Neural cell (in vitro differentiated cells): ENCODE measurements around the gene KRT85. TPM values are rescaled to one million over a fixed set of nuclear protein-coding genes. Genes with fewer than 3 reads are reported as not detected.

ENCODE experiments used
- H2AFZ ChIP-seq: fragments of 200-600, 300-800 bp; sonication (generic), shearing (Covaris generic); 2 replicates; pipeline ENCODE4 v1.6.0; 2014; ENCODE audit warnings: low read depth, mild to moderate bottlenecking, antibody characterized with exemption, low read length, moderate library complexity
- H3F3A ChIP-seq: fragments of 200-600 bp; shearing (Covaris generic); 2 replicates; pipeline ENCODE4 v1.6.1; 2016; ENCODE audit warnings: mild to moderate bottlenecking, moderate library complexity, mixed read lengths, antibody characterized with exemption, low read length; ENCODE audit not compliant: insufficient read depth, poor library complexity, severe bottlenecking
- H3K27ac ChIP-seq: fragments of 200-600, 300-800 bp; sonication (generic), shearing (Covaris generic); 2 replicates; pipeline ENCODE4 v1.5.1; 2014; ENCODE audit warnings: mild to moderate bottlenecking, low read length, moderate library complexity
- H3K27me3 ChIP-seq: fragments of 300-800, 200-600 bp; sonication (generic), shearing (Covaris generic); 2 replicates; pipeline ENCODE4 v1.6.0; 2014; ENCODE audit warnings: mild to moderate bottlenecking, low read depth, low read length, moderate library complexity; ENCODE audit not compliant: insufficient read depth
- H3K36me3 ChIP-seq: fragments of 300-800, 200-600 bp; sonication (generic), shearing (Covaris generic); 2 replicates; pipeline ENCODE4 v1.5.1; 2014; ENCODE audit warnings: mild to moderate bottlenecking, antibody characterized with exemption, low read length, moderate library complexity; ENCODE audit not compliant: insufficient read depth
- H3K4me2 ChIP-seq: fragments of 300-800, 200-600 bp; sonication (generic), shearing (Covaris generic); 2 replicates; pipeline ENCODE4 v1.6.0; 2014; ENCODE audit warnings: mild to moderate bottlenecking, low read length
- H3K4me3 ChIP-seq: fragments of 300-800, 200-600 bp; sonication (generic), shearing (Covaris generic); 2 replicates; pipeline ENCODE4 v1.5.1; 2014; ENCODE audit warnings: mild to moderate bottlenecking, low read length, moderate library complexity
- H3K79me2 ChIP-seq: fragments of 200-600 bp; shearing (Covaris generic); replicated peaks from 2 replicates; pipeline ENCODE4 v1.6.0; 2014; ENCODE audit warnings: mild to moderate bottlenecking, low read length, moderate library complexity; ENCODE audit not compliant: insufficient read depth
- H3K9ac ChIP-seq: fragments of 300-800, 200-600 bp; sonication (generic), shearing (Covaris generic); 2 replicates; pipeline ENCODE4 v1.6.1; 2016; ENCODE audit warnings: mild to moderate bottlenecking, low read length, mixed read lengths
- H3K9me2 ChIP-seq: fragments of 200-600 bp; shearing (Covaris generic); 2 replicates; pipeline ENCODE4 v1.6.1; 2016; ENCODE audit warnings: mild to moderate bottlenecking, low read length, mixed read lengths; ENCODE audit not compliant: insufficient read depth
- H3K9me3 ChIP-seq: fragments of 200-600, 300-800 bp; sonication (generic), shearing (Covaris generic); 2 replicates; pipeline ENCODE4 v1.6.1; 2016; ENCODE audit warnings: mild to moderate bottlenecking, mixed run types, low read length, moderate library complexity, mixed read lengths
- H4K20me1 ChIP-seq: fragments of 200-600 bp; shearing (Covaris generic); 2 replicates; pipeline ENCODE4 v1.6.1; 2016; ENCODE audit warnings: mild to moderate bottlenecking, mixed run types; ENCODE audit not compliant: insufficient read depth
- EP300 ChIP-seq: fragments of 450-650 bp; conservative IDR thresholded peaks from 2 replicates; pipeline ENCODE4 v1.6.1; 2014; ENCODE audit warnings: antibody characterized with exemption, mild to moderate bottlenecking, moderate library complexity; ENCODE audit not compliant: poor library complexity, severe bottlenecking
- EZH2 ChIP-seq: fragments of 200-600, 300-800 bp; shearing (Covaris generic), sonication (generic); IDR thresholded peaks from 2 replicates; pipeline ENCODE4 v1.6.1; 2014; ENCODE audit warnings: antibody characterized with exemption, low read length, borderline replicate concordance, mild to moderate bottlenecking; ENCODE audit not compliant: insufficient read depth, poor library complexity, severe bottlenecking
- MXI1 ChIP-seq: fragments of 450-650 bp; conservative IDR thresholded peaks from 2 replicates; pipeline ENCODE4 v1.6.1; 2014; ENCODE audit warnings: antibody characterized with exemption, mild to moderate bottlenecking; ENCODE audit not compliant: poor library complexity, severe bottlenecking
- POLR2AphosphoS5 ChIP-seq: IDR thresholded peaks from 2 replicates; pipeline ENCODE4 v1.6.1; 2012
- RAD21 ChIP-seq: fragments of 450-650 bp; conservative IDR thresholded peaks from 2 replicates; pipeline ENCODE4 v1.6.1; 2014; ENCODE audit warnings: antibody characterized with exemption, mild to moderate bottlenecking, moderate library complexity
- SMC3 ChIP-seq: fragments of 450-650 bp; conservative IDR thresholded peaks from 2 replicates; pipeline ENCODE4 v1.6.1; 2014; ENCODE audit warnings: antibody characterized with exemption, mild to moderate bottlenecking, moderate library complexity; ENCODE audit not compliant: poor library complexity
- TAF1 ChIP-seq: IDR thresholded peaks from 2 replicates; pipeline ENCODE4 v1.6.1; 2012; ENCODE audit warnings: low read depth
- polyA plus RNA-seq: library from polyadenylated mRNA; depleted of rRNA; stranded (reverse); fragments of >200 nt; gene quantifications from 2 replicates; pipeline ENCODE4 v1.2.3, GENCODE V29; 2014
- TF ChIP-seq, protein P1 (sequence below): fragments of 450-650 bp; IDR thresholded peaks from 2 replicates; pipeline ENCODE4 v1.5.1; 2014; ENCODE audit warnings: antibody characterized with exemption, mild to moderate bottlenecking, moderate library complexity; ENCODE audit not compliant: poor library complexity, severe bottlenecking
- TF ChIP-seq, protein P2 (sequence below): IDR thresholded peaks from 2 replicates; pipeline ENCODE4 v1.6.1; 2012; ENCODE audit warnings: borderline replicate concordance

The KRT85 gene
- polyA plus RNA-seq, 1 donor from 2014 or later = not detected

DNA sequence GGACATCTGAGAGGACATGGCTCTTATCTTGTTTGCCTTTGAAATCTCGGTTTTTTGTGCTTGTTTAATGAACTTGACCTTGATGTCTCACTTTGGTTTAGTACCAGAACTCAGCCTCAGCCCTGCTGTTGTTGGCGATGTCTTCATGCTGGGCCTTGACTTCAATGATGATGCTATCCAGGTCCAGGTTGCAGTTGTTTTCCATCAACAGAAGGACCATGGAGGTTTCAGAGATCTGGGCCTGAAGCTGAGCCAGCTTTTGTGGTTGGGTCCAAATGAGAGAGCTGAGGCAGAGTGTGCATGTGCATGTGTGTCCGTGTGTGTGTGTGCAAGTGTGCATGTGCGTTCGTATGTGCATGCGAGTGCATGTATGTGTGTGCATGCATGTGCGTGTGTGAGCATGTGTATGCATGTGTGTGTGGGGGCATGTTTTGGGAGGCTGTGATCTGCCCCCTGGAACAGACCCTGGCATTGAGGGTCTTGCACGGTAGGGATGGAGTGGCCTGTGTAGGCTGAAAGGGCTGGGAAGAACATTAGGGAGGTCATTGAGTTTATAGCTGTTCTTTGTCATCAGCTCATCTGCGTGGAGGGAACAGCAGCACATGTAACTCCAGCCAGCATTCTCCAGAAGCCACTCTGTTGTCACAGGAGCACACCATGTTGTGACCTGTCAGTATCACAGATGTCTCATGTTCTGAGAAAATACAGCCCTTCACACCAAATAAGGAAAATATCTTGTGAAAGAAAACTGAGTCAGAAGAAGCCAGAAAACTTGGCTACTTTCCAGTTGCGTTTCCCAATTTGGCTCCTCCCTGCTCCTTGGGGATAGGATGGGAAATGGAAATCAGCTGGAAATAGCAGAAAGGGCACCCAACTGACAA is 48.8 kb upstream of the KRT85 start:
- no peak overlapping the region for H3K9ac ChIP-seq
- H2AFZ ChIP-seq = no peak overlapping the region
- no peaks in the 10 kb centered on the region for H3K36me3 ChIP-seq
- H3K27me3 ChIP-seq = no peaks in the 10 kb centered on the region
- no peaks in the 10 kb centered on the region for H3K79me2 ChIP-seq
- no peak for TF ChIP-seq SMC3
- no peak for TF ChIP-seq MXI1
- no peak for TF ChIP-seq POLR2AphosphoS5
- TF ChIP-seq RAD21 = no peak
- TF ChIP-seq, protein P1, sequence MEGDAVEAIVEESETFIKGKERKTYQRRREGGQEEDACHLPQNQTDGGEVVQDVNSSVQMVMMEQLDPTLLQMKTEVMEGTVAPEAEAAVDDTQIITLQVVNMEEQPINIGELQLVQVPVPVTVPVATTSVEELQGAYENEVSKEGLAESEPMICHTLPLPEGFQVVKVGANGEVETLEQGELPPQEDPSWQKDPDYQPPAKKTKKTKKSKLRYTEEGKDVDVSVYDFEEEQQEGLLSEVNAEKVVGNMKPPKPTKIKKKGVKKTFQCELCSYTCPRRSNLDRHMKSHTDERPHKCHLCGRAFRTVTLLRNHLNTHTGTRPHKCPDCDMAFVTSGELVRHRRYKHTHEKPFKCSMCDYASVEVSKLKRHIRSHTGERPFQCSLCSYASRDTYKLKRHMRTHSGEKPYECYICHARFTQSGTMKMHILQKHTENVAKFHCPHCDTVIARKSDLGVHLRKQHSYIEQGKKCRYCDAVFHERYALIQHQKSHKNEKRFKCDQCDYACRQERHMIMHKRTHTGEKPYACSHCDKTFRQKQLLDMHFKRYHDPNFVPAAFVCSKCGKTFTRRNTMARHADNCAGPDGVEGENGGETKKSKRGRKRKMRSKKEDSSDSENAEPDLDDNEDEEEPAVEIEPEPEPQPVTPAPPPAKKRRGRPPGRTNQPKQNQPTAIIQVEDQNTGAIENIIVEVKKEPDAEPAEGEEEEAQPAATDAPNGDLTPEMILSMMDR = no peak
- TF ChIP-seq TAF1 = no peak
- TF ChIP-seq, protein P2, sequence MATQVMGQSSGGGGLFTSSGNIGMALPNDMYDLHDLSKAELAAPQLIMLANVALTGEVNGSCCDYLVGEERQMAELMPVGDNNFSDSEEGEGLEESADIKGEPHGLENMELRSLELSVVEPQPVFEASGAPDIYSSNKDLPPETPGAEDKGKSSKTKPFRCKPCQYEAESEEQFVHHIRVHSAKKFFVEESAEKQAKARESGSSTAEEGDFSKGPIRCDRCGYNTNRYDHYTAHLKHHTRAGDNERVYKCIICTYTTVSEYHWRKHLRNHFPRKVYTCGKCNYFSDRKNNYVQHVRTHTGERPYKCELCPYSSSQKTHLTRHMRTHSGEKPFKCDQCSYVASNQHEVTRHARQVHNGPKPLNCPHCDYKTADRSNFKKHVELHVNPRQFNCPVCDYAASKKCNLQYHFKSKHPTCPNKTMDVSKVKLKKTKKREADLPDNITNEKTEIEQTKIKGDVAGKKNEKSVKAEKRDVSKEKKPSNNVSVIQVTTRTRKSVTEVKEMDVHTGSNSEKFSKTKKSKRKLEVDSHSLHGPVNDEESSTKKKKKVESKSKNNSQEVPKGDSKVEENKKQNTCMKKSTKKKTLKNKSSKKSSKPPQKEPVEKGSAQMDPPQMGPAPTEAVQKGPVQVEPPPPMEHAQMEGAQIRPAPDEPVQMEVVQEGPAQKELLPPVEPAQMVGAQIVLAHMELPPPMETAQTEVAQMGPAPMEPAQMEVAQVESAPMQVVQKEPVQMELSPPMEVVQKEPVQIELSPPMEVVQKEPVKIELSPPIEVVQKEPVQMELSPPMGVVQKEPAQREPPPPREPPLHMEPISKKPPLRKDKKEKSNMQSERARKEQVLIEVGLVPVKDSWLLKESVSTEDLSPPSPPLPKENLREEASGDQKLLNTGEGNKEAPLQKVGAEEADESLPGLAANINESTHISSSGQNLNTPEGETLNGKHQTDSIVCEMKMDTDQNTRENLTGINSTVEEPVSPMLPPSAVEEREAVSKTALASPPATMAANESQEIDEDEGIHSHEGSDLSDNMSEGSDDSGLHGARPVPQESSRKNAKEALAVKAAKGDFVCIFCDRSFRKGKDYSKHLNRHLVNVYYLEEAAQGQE = no peak
- TF ChIP-seq EZH2 = no peak
- no peak for TF ChIP-seq EP300
- H3K4me3 ChIP-seq = no peak overlapping the region
- no peak overlapping the region for H3K4me2 ChIP-seq
- no peaks in the 10 kb centered on the region for H3F3A ChIP-seq
- H3K27ac ChIP-seq = no peak overlapping the region
- no peaks in the 10 kb centered on the region for H3K9me3 ChIP-seq
- no peaks in the 10 kb centered on the region for H4K20me1 ChIP-seq
- H3K9me2 ChIP-seq = no peaks in the 10 kb centered on the region

- H3K4me2 ChIP-seq = no peak overlapping the region
Observed at GRCh38 chr12:52414936-52415335, 47.7 kb upstream of the KRT85 start.

More at GRCh38 chr12:52414936-52415335, 47.7 kb upstream of the KRT85 start:
- Histone ChIP-seq H3K79me2 (no peaks in the 10 kb centered on the region), H3F3A (no peaks in the 10 kb centered on the region), H3K9me3 (no peaks in the 10 kb centered on the region), H2AFZ (no peak overlapping the region), H3K27ac (no peak overlapping the region), H3K9ac (no peak overlapping the region), H3K27me3 (no peaks in the 10 kb centered on the region), H3K4me3 (no peak overlapping the region), H3K9me2 (no peaks in the 10 kb centered on the region), H3K36me3 (no peaks in the 10 kb centered on the region), H4K20me1 (no peaks in the 10 kb centered on the region)
- no peak for TF ChIP-seq RAD21
- no peak for TF ChIP-seq TAF1
- TF ChIP-seq SMC3 = no peak
- TF ChIP-seq POLR2AphosphoS5 = no peak
- TF ChIP-seq, protein P2 = no peak
- TF ChIP-seq, protein P1 = no peak
- TF ChIP-seq EZH2 = no peak
- TF ChIP-seq EP300 = no peak
- no peak for TF ChIP-seq MXI1
